H1 (cell line): ENCODE data around the gene TIMM29. TPM values are rescaled to one million over a fixed set of nuclear protein-coding genes. Genes with fewer than 3 reads are reported as not detected.

Experiments
- CTCF ChIA-PET: fragments of 300-600 bp; sonication (Branson Sonifier 250); formaldehyde crosslinking; loops from one replicate; lab custom pipeline; 2021; ENCODE audit not compliant: partially characterized antibody; lab: Charles Lee
- POLR2A ChIA-PET: fragments of 300-600 bp; sonication (Branson Sonifier 250); formaldehyde crosslinking; loops from one replicate; lab custom pipeline; 2021; ENCODE audit warnings: inconsistent platforms; ENCODE audit not compliant: partially characterized antibody; lab: Charles Lee
- DNase-seq, 2 experiments: peaks; one replicate each; pipeline versions ENCODE4 v3.0.0 to v3.0.0-alpha.2; 2010 to 2022; ENCODE audit warnings: low spot score in 2 of 2, low read depth in 1 of 2, mixed read lengths in 1 of 2
- FAIRE-seq: peaks from 2 replicates; lab custom pipeline; 2011; peaks lifted over from hg19 to GRCh38; lab: Jason Lieb, UNC
- H2AFZ ChIP-seq: 2 replicates; pipeline ENCODE4 v1.8.1; 2012; ENCODE audit warnings: low read length, inconsistent platforms
- H2AK5ac ChIP-seq: 2 replicates; pipeline ENCODE4 v1.6.1; 2013; ENCODE audit warnings: low read depth, low read length
- H2BK120ac ChIP-seq: replicated peaks from 2 replicates; pipeline ENCODE3; 2013; ENCODE audit warnings: low read depth, low read length, inconsistent platforms
- H2BK12ac ChIP-seq: 2 replicates; pipeline ENCODE4 v1.6.1; 2013; ENCODE audit warnings: low read depth, low read length
- H2BK15ac ChIP-seq: 2 replicates; pipeline ENCODE4 v1.6.1; 2013; ENCODE audit warnings: low read length
- H2BK20ac ChIP-seq: 2 replicates; pipeline ENCODE4 v1.6.1; 2013; ENCODE audit warnings: low read length
- H2BK5ac ChIP-seq: 2 replicates; pipeline ENCODE4 v1.6.1; 2013; ENCODE audit warnings: low read depth, low read length
- H3K14ac ChIP-seq: 2 replicates; pipeline ENCODE4 v1.6.1; 2013; ENCODE audit warnings: inconsistent platforms; ENCODE audit not compliant: insufficient read length
- H3K18ac ChIP-seq: 2 replicates; pipeline ENCODE4 v1.6.1; 2013; ENCODE audit warnings: low read length; ENCODE audit errors: extremely low read depth
- H3K23ac ChIP-seq: 2 replicates; pipeline ENCODE4 v1.6.1; 2013; ENCODE audit warnings: inconsistent platforms; ENCODE audit not compliant: insufficient read length
- H3K23me2 ChIP-seq: 2 replicates; pipeline ENCODE4 v1.6.1; 2013; ENCODE audit warnings: low read depth, low read length
- H3K27ac ChIP-seq: 2 replicates; pipeline ENCODE4 v1.6.1; 2011; ENCODE audit warnings: low read depth, low read length, inconsistent platforms
- H3K27me3 ChIP-seq, 4 experiments: replicated peaks in 1 of 4; 1 replicate in 1 of 4; 2 replicates in 3 of 4; pipeline versions ENCODE4 v1.6.1 to v1.8.1; 2011 to 2013; ENCODE audit warnings: low read length in 3 of 4, mild to moderate bottlenecking in 3 of 4, inconsistent platforms in 2 of 4, mixed read lengths in 2 of 4, moderate library complexity in 1 of 4; ENCODE audit not compliant: control insufficient read depth in 3 of 4, insufficient read depth in 3 of 4; ENCODE audit errors: extremely low read depth in 1 of 4
- H3K36me3 ChIP-seq, 4 experiments: 2 replicates each; pipeline versions ENCODE4 v1.6.1 to v1.8.1; 2011 to 2013; ENCODE audit warnings: mild to moderate bottlenecking in 4 of 4, low read length in 3 of 4, moderate library complexity in 2 of 4, control low read depth in 1 of 4, inconsistent platforms in 1 of 4; ENCODE audit not compliant: insufficient read depth in 4 of 4, control insufficient read depth in 2 of 4
- H3K4ac ChIP-seq: replicated peaks from 2 replicates; pipeline ENCODE3; 2013; ENCODE audit warnings: low read length, low read depth, mixed read lengths, inconsistent platforms; ENCODE audit not compliant: insufficient read length
- H3K4me1 ChIP-seq, 4 experiments: replicated peaks in 1 of 4; 1 replicate in 1 of 4; 2 replicates in 3 of 4; pipeline versions ENCODE4 v1.6.1 to v1.8.1; 2011 to 2013; ENCODE audit warnings: low read length in 3 of 4, inconsistent platforms in 2 of 4, mixed read lengths in 1 of 4; ENCODE audit not compliant: insufficient read depth in 4 of 4, control insufficient read depth in 3 of 4
- H3K4me2 ChIP-seq, 2 experiments: 2 replicates each; pipeline versions ENCODE4 v1.6.1 to v1.8.1; 2011 to 2013; ENCODE audit warnings: low read depth in 2 of 2, low read length in 2 of 2, control low read depth in 1 of 2, inconsistent platforms in 1 of 2, mild to moderate bottlenecking in 1 of 2; ENCODE audit not compliant: insufficient read depth in 1 of 2
- H3K4me3 ChIP-seq, 4 experiments: fragments of 200-600, 300-600 bp in 1 of 4; sonication (generic), shearing (Covaris generic), sonication (Bioruptor Twin) in 1 of 4; 2 replicates each; pipeline versions ENCODE4 v1.5.1 to v1.8.1; 2011 to 2016; ENCODE audit warnings: low read length in 4 of 4, low read depth in 3 of 4, control low read depth in 2 of 4, inconsistent platforms in 2 of 4, mild to moderate bottlenecking in 2 of 4, mixed read lengths in 1 of 4, moderate library complexity in 1 of 4; ENCODE audit not compliant: insufficient read depth in 2 of 4; ENCODE audit errors: extremely low read depth in 1 of 4
- H3K56ac ChIP-seq: replicated peaks from 2 replicates; pipeline ENCODE3; 2013; ENCODE audit warnings: low read depth, mild to moderate bottlenecking, mixed read lengths, low read length, inconsistent platforms; ENCODE audit not compliant: insufficient read length
- H3K79me1 ChIP-seq: 2 replicates; pipeline ENCODE4 v1.6.1; 2013; ENCODE audit warnings: low read depth, low read length, control low read depth
- H3K79me2 ChIP-seq, 2 experiments: 2 replicates each; pipeline versions ENCODE4 v1.6.1 to v1.8.1; 2012 to 2013; ENCODE audit warnings: low read length in 2 of 2, mild to moderate bottlenecking in 2 of 2, inconsistent platforms in 1 of 2; ENCODE audit not compliant: insufficient read depth in 2 of 2, control insufficient read depth in 1 of 2
- H3K9ac ChIP-seq, 4 experiments: replicated peaks in 1 of 4; 1 replicate in 1 of 4; 2 replicates in 3 of 4; pipeline versions ENCODE4 v1.6.1 to v1.8.1; 2011 to 2013; ENCODE audit warnings: low read depth in 3 of 4, low read length in 3 of 4, control low read depth in 2 of 4, mild to moderate bottlenecking in 2 of 4, moderate library complexity in 2 of 4, inconsistent platforms in 1 of 4; ENCODE audit errors: extremely low read depth in 1 of 4
- H3K9me3 ChIP-seq, 2 experiments: 2 replicates each; pipeline versions ENCODE4 v1.6.1 to v1.8.1; 2012 to 2013; ENCODE audit warnings: mild to moderate bottlenecking in 2 of 2, moderate library complexity in 2 of 2, control low read depth in 1 of 2, inconsistent platforms in 1 of 2, low read depth in 1 of 2, low read length in 1 of 2, mixed read lengths in 1 of 2; ENCODE audit not compliant: insufficient read depth in 2 of 2
- H4K20me1 ChIP-seq, 2 experiments: replicated peaks in 1 of 2; 2 replicates each; pipeline versions ENCODE3 to v1.8.1; 2011 to 2013; ENCODE audit warnings: inconsistent platforms in 2 of 2, low read length in 2 of 2, mild to moderate bottlenecking in 1 of 2; ENCODE audit not compliant: insufficient read depth in 2 of 2, control insufficient read depth in 1 of 2
- H4K5ac ChIP-seq: 2 replicates; pipeline ENCODE4 v1.6.1; 2013; ENCODE audit warnings: low read length, low read depth, mixed read lengths, inconsistent platforms; ENCODE audit not compliant: insufficient read length
- H4K8ac ChIP-seq: 2 replicates; pipeline ENCODE4 v1.8.0; 2013; ENCODE audit warnings: mild to moderate bottlenecking, moderate library complexity, low read length, inconsistent platforms; ENCODE audit not compliant: insufficient read depth; ENCODE audit errors: extremely low read depth
- H4K91ac ChIP-seq: replicated peaks from 2 replicates; pipeline ENCODE3; 2013; ENCODE audit warnings: low read length, mixed read lengths, inconsistent platforms; ENCODE audit not compliant: insufficient read length
- ASH2L ChIP-seq: fragments of 200-600, 300-600 bp; sonication (generic); IDR thresholded peaks from one replicate; pipeline ENCODE4 v1.7.1; 2017; ENCODE audit warnings: low read length
- BACH1 ChIP-seq: IDR thresholded peaks from 2 replicates; pipeline ENCODE4 v1.6.1; 2012; ENCODE audit warnings: low read length, improper control_type of control experiment
- CHD1 ChIP-seq: IDR thresholded peaks from 2 replicates; pipeline ENCODE4 v1.6.1; 2012; ENCODE audit warnings: low read depth, low read length, improper control_type of control experiment
- CTBP2 ChIP-seq: IDR thresholded peaks from 2 replicates; pipeline ENCODE4 v1.7.0; 2011; ENCODE audit warnings: borderline replicate concordance, mild to moderate bottlenecking, moderate library complexity, mixed read lengths, low read length; ENCODE audit not compliant: insufficient read depth, insufficient read length
- CTCF ChIP-seq, 3 experiments: IDR thresholded peaks; 1 replicate in 2 of 3; 2 replicates in 1 of 3; pipeline versions ENCODE4 v1.5.1 to v1.6.1; 2011; ENCODE audit warnings: low read length in 3 of 3, mild to moderate bottlenecking in 3 of 3, inconsistent platforms in 2 of 3, low read depth in 1 of 3, moderate library complexity in 1 of 3; ENCODE audit not compliant: insufficient read depth in 1 of 3; ENCODE audit errors: control extremely low read depth in 1 of 3
- GTF2F1 ChIP-seq: IDR thresholded peaks from 2 replicates; pipeline ENCODE4 v1.6.1; 2012; ENCODE audit warnings: low read depth, low read length, improper control_type of control experiment, borderline replicate concordance
- JUN ChIP-seq: IDR thresholded peaks from 2 replicates; pipeline ENCODE4 v1.6.1; 2011; ENCODE audit warnings: low read depth, mild to moderate bottlenecking, improper control_type of control experiment, low read length
- KDM1A ChIP-seq: fragments of 200-600, 300-600 bp; sonication (generic); IDR thresholded peaks from 2 replicates; pipeline ENCODE4 v1.7.1; 2016; ENCODE audit warnings: mild to moderate bottlenecking, low read length, borderline replicate concordance
- POLR2AphosphoS5 ChIP-seq: IDR thresholded peaks from 2 replicates; pipeline ENCODE4 v1.6.1; 2011; ENCODE audit warnings: low read depth, low read length
- SP2 ChIP-seq: IDR thresholded peaks from 2 replicates; pipeline ENCODE4 v1.6.1; 2012; ENCODE audit warnings: mild to moderate bottlenecking, low read length, inconsistent platforms
- WGBS, 2 experiments: shearing (Covaris generic) in 1 of 2; methylation state at CpG; one replicate each; pipeline versions ENCODE4 v1.1.6 to v1.1.7; 2013 to 2015; ENCODE audit warnings: low lambda C conversion rate in 2 of 2, mixed read lengths in 2 of 2, inconsistent platforms in 1 of 2, low coverage in 1 of 2, missing lambda C conversion rate in 1 of 2; ENCODE audit not compliant: insufficient replicate concordance in 2 of 2, insufficient coverage in 1 of 2, insufficient read length in 1 of 2; ENCODE audit errors: extremely low coverage in 1 of 2, missing lambda C conversion rate in 1 of 2; 5-methylcytosine and 5-hydroxymethylcytosine counted together
- polyA plus RNA-seq, 7 experiments: library from polyadenylated mRNA; depleted of rRNA in 3 of 7; stranded (reverse) in 5 of 7; unstranded in 2 of 7; fragments of >200 nt in 5 of 7; fragments of 200-250 nt in 2 of 7; gene quantifications; 1 replicate in 5 of 7; 2 replicates in 1 of 7; 4 replicates in 1 of 7; pipeline versions ENCODE4 v1.2.1 to v1.2.3, GENCODE V29; 2011 to 2013; ENCODE audit warnings: missing spikeins in 2 of 7, mixed read lengths in 2 of 7
- total RNA-seq: library from RNA; stranded (reverse); fragmentation: NEBNext Ultra II Directional; extraction: Animal tissue kit (Norgen Biotek cat#: 25700); gene quantifications from 2 replicates; pipeline ENCODE4 v1.2.1, GENCODE V29; 2021

Gene TIMM29
- total and polyA plus RNA-seq, 2 of the 8 experiments (the other 6 are each of a cell fraction or from before 2014, with no cell fraction given), result 15.9 to 24.0 TPM

- no peaks in the 10 kb centered on the region; a peak in 2 of 7 replicates for H3K4me1 ChIP-seq
- no peaks in the 10 kb centered on the region for H3K23me2 ChIP-seq
- H3K79me2 ChIP-seq, result no peaks in the 10 kb centered on the region
- 94% methylated on average over 31 of the region's 31 CpGs; no CpG with 5 or more reads in 1 of the 2 experiments for WGBS, 2 experiments
- H3K9ac ChIP-seq, result no peak overlapping the region
- H3K23ac ChIP-seq, result no peak overlapping the region
- H3K36me3 ChIP-seq, result peaks cover 19 to 39% (median 27%) of the 10 kb centered on the region in 4 experiments
- H4K5ac ChIP-seq, result no peak overlapping the region
- no peaks in the 10 kb centered on the region for H3K9me3 ChIP-seq
- DNase-seq (no peak), FAIRE-seq (no peak)
- H4K91ac ChIP-seq, result no peak overlapping the region
- no peak overlapping the region for H2BK15ac ChIP-seq
- H3K27me3 ChIP-seq, result no peaks in the 10 kb centered on the region
- no peak overlapping the region for H3K56ac ChIP-seq
- no peak overlapping the region for H3K4me3 ChIP-seq
- H2BK20ac ChIP-seq, result no peak overlapping the region
- no peak overlapping the region for H3K4ac ChIP-seq
- no peak overlapping the region for H3K4me2 ChIP-seq
- no peak overlapping the region for H2BK12ac ChIP-seq
- peaks cover 2% of the 10 kb centered on the region for H3K79me1 ChIP-seq
- no peak overlapping the region for H3K14ac ChIP-seq
- no peak overlapping the region; the same call in 1 of the 2 replicates for H2BK5ac ChIP-seq
- no peak overlapping the region for H3K27ac ChIP-seq
- ChIA-PET CTCF (interaction anchor here (0.6 to 1.2 kb wide), 4 partner anchors 13 to 88 kb away, joined by 3 to 5 read pairs (median 4); no protein-coding TSS in a partner anchor), POLR2A (interaction anchor here (0.8 to 1.5 kb wide), 4 partner anchors 10 to 39 kb away, joined by 3 to 5 read pairs (median 5); no protein-coding TSS in a partner anchor)
- no peak overlapping the region for H3K18ac ChIP-seq
- H2AK5ac ChIP-seq, result no peak overlapping the region
- no peak overlapping the region for H2AFZ ChIP-seq
- no peak overlapping the region for H4K8ac ChIP-seq
- no peak overlapping the region for H2BK120ac ChIP-seq
- H4K20me1 ChIP-seq, result peaks cover 0 to 15% of the 10 kb centered on the region in 2 experiments
- TF ChIP-seq JUN (no peak), CHD1 (no peak), KDM1A (no peak), GTF2F1 (no peak), CTCF (IDR thresholded peaks at IDR 0.05; ENCODE audit: control extremely low read depth in 1 of 3, insufficient read depth in 1 of 3, low read depth in 1 of 3, low read length in 3 of 3) (no peak), POLR2AphosphoS5 (no peak), BACH1 (no peak), ASH2L (no peak), CTBP2 (no peak), SP2 (no peak)
These were observed 16.8 kb upstream of the TIMM29 start for GRCh38 chr19:10911579-10912363.
